Erythroblast (primary cell): Measurements from ENCODE around the gene NFIB.

Source experiments
- GATA1 ChIP-seq: IDR thresholded peaks from 2 replicates; pipeline ENCODE4 v1.6.1; 2011; ENCODE audit warnings: low read depth, mild to moderate bottlenecking, control low read depth, low read length, moderate library complexity
- POLR2A ChIP-seq: IDR thresholded peaks from 2 replicates; pipeline ENCODE4 v1.6.1; 2011; ENCODE audit warnings: mild to moderate bottlenecking, low read length

- no peak for TF ChIP-seq POLR2A
- TF ChIP-seq GATA1, result no peak
Observed at GRCh38 chr9:14056316-14056861, 257.6 kb downstream of the NFIB start.
